ENCODE results near the gene ATP1B3. TPM values are rescaled to one million over a fixed set of nuclear protein-coding genes. Genes with fewer than 3 reads are reported as not detected.

The ATP1B3 gene
- total RNA-seq, result 161 TPM
- long read RNA-seq, transcript ATP1B3-201 (7 exons, 1,811 nt), result major isoform, 228 of 241 reads
- long read RNA-seq, partial matches to known transcripts, result 3 of 241 reads
- long read RNA-seq, other reads (novel, unspliced or antisense), result 10 of 241 reads

- peak within 1 kb of the TSS; percentile 86 for H3K4me3 ChIP-seq
- H3K36me3 ChIP-seq, result no peaks in the 10 kb centered on the region
- no peaks in the 10 kb centered on the region for H3K9me3 ChIP-seq
- H3K27ac ChIP-seq, result peak within 1 kb of the TSS; percentile 99
- H3K4me1 ChIP-seq, result peaks cover 21% of the 10 kb centered on the region
- TF ChIP-seq CTCF (IDR thresholded peaks at IDR 0.05), result no peak
- no peaks in the 10 kb centered on the region for H3K27me3 ChIP-seq
- intact Hi-C loops (cut with DNase I), result no loop called here
- peak; percentile 92 for ATAC-seq
- peak; percentile 94 for DNase-seq
These were observed at the start of gene ATP1B3 for GRCh38 chr3:141876381-141876890. ATP1B3 (plus strand) TSS chr3:141876643; CDS start chr3:141876802, 159 bp downstream.

- TF ChIP-seq CTCF (IDR thresholded peaks at IDR 0.05), result no peak
- H3K27me3 ChIP-seq, result no peaks in the 10 kb centered on the region
- intact Hi-C loops (cut with DNase I), result no loop called here
- DNase-seq (no peak), ATAC-seq (no peak)
- H3K4me1 ChIP-seq, result no peaks in the 10 kb centered on the region
- H3K4me3 ChIP-seq, result no peak overlapping the region
- no peaks in the 10 kb centered on the region for H3K36me3 ChIP-seq
- H3K9me3 ChIP-seq, result no peaks in the 10 kb centered on the region
- H3K27ac ChIP-seq, result no peak overlapping the region
These were observed 48.0 kb upstream of the ATP1B3 start for GRCh38 chr3:141828487-141828886.

GRCh38 chr3:141828890-141829289, 47.6 kb upstream of the ATP1B3 start:
- H3K27ac ChIP-seq, result no peak overlapping the region
- TF ChIP-seq CTCF (IDR thresholded peaks at IDR 0.05), result no peak
- ATAC-seq, result peak; percentile 90

GRCh38 chr3:141830508-141830907, 45.9 kb upstream of the ATP1B3 start:
- no peak for TF ChIP-seq CTCF (IDR thresholded peaks at IDR 0.05)
- Histone ChIP-seq H3K4me1 (no peaks in the 10 kb centered on the region), H3K27me3 (no peaks in the 10 kb centered on the region), H3K36me3 (no peaks in the 10 kb centered on the region), H3K4me3 (no peak overlapping the region), H3K27ac (no peak overlapping the region), H3K9me3 (no peaks in the 10 kb centered on the region)
- intact Hi-C loops (cut with DNase I), result no loop called here
- no peak for ATAC-seq
- DNase-seq, result no peak

More at GRCh38 chr3:141828890-141829289, 47.6 kb upstream of the ATP1B3 start:
- no peaks in the 10 kb centered on the region for H3K4me1 ChIP-seq
- no peaks in the 10 kb centered on the region for H3K27me3 ChIP-seq
- no peak for DNase-seq
- intact Hi-C loops (cut with DNase I), result no loop called here
- no peak overlapping the region for H3K4me3 ChIP-seq
- no peaks in the 10 kb centered on the region for H3K9me3 ChIP-seq
- H3K36me3 ChIP-seq, result no peaks in the 10 kb centered on the region

- Histone ChIP-seq H3K36me3 (no peaks in the 10 kb centered on the region), H3K4me1 (no peaks in the 10 kb centered on the region), H3K4me3 (no peak overlapping the region), H3K27ac (no peak overlapping the region), H3K27me3 (no peaks in the 10 kb centered on the region), H3K9me3 (no peaks in the 10 kb centered on the region)
- intact Hi-C loops (cut with DNase I), result no loop called here
- ATAC-seq, result no peak
- no peak for DNase-seq
- no peak for TF ChIP-seq CTCF (IDR thresholded peaks at IDR 0.05)
These were observed 42.2 kb upstream of the ATP1B3 start for GRCh38 chr3:141834292-141834691.
